NCI-H1694 (cell line): ENCODE results near the gene MERTK.
"Not testable (repeated sequence)": the region's sequence is repeated elsewhere in the genome, so short reads cannot be mapped to it uniquely, and the experiment has no call there.

Experiments used
- DNase-seq: peaks from one replicate; lab custom pipeline; 2025; lab: John Stamatoyannopoulos, UW

Gene MERTK

DNA sequence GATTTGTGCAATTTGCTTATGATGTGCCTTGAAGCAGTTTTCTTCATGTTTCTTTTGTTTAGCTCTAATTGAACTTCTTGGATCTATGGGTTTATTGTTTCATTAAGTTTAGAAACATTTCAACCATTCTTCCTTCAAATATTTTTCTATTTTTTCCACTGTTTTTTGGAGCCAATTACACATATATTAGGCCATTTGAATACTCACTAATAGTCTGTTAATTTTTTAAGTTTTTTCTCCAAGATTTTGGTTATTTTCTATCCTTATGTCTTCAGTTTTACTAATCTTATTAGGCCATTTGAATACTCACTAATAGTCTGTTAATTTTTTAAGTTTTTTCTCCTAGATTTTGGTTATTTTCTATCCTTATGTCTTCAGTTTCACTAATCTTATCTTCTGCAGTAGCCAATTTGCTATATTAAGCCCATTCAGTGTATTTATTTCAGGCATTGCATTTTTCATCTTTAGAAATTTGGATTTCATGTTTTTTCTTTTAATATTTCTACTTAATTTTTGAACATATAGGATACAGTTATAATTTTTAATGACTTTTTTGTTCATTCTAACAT lies 147.1 kb downstream of the MERTK start:
- no peak for DNase-seq

DNA sequence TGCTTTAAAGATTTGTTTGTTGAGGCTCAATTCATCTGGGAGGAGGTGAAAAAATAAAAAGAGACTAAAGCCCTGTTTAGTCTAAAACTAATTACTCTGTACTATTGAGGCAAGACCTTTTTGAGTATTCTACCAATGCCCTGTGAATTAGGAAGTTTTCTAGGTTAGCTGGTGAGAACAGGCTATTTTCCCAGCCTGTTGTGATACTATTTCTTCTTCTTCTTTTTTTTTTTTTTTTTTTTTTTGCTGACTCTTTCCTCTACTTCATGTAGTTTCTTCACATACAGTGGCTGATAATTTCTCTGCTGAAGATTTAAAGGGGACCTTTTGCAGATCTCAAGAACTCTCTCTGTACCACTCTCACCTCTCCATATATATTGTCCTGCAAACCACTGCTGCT lies 147.8 kb downstream of the MERTK start:
- no peak for DNase-seq

DNA sequence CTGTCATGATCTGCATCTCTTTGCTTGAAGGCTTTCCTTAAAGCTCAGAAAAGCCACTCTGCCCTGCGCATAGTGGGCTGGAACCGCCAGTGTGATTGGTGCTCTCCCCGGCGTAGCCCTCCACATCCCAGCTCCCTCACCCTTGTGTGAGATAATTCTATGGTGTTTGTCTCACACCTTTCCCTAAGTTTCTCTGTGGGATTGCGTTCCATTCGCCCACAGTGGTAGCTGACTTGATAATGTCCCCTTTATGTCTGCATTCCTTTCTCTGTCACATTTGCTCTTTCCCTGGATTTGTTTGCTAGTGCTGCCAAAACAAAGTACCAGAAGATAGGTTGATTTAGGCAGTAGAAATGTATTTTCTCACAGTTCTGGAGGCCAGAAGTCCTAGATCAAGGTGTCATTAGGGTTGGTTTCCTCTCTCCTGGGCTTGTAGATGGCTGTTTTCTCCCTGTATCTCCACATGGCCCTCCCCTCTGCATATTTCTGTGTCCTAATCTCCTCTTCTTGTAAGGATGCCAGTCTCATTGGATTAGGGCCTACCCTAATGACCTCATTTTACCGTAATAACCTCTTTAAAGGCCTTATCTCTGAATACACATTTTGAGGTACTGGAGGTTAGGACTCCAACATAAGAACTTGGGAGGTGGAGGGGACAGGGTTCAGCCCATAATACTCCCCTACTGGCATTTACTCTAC lies 149.3 kb downstream of the MERTK start:
- DNase-seq = no peak

DNA sequence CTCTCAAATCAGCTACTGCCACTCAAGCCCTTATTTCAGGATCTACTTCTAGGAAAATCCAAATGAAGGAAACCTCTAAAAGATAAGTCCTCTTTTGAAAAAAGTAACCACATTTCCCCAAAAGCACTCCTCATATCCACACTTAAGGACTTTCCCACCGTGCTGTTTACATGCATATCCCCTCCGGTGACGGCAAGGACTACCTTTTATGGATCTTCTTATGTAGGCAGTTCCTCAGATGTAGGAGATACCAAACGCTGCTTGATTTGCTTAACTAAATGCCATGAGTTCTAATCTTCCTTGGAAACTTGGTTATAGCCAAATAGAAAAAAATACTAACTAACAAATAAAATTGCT lies 149.8 kb downstream of the MERTK start:
- no peak for DNase-seq

DNA sequence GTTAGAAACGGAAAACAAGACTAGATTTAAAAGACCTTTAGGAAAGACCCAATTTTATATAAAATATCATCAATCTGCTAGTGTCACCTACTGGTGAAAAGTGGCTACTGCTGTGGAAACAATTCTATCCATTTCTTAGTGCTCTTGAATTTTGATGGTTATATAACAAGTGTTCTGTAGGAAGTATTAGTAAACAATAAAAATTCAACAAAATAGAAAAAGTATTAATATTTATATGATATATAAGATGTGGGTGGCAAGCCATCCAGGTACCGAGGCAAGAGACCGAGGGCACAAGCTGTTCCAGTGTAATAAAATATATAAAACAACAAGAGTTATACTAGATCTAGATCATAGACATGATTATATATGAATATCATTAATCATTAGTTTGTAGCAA lies 150.5 kb downstream of the MERTK start:
- DNase-seq = peak; percentile 78

DNA sequence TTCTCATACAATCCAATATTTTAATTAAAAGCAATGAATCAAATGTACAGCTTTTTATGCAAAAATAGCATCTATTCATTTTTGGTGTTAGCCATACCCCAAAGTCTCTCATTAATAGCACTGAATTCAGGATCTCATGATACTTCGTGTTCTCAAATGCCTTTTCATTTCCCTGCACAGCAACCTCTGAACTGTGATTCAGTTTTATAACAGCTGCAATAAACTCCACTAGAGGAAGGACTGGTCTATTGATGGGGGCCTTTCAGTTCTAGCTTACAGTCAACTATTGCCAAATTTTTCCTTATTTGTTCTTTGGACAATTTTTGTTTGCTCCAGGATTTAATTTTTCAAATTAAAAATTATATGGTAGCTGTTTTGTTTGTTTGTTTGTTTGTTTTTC lies 151.9 kb downstream of the MERTK start:
- DNase-seq = no peak

DNA sequence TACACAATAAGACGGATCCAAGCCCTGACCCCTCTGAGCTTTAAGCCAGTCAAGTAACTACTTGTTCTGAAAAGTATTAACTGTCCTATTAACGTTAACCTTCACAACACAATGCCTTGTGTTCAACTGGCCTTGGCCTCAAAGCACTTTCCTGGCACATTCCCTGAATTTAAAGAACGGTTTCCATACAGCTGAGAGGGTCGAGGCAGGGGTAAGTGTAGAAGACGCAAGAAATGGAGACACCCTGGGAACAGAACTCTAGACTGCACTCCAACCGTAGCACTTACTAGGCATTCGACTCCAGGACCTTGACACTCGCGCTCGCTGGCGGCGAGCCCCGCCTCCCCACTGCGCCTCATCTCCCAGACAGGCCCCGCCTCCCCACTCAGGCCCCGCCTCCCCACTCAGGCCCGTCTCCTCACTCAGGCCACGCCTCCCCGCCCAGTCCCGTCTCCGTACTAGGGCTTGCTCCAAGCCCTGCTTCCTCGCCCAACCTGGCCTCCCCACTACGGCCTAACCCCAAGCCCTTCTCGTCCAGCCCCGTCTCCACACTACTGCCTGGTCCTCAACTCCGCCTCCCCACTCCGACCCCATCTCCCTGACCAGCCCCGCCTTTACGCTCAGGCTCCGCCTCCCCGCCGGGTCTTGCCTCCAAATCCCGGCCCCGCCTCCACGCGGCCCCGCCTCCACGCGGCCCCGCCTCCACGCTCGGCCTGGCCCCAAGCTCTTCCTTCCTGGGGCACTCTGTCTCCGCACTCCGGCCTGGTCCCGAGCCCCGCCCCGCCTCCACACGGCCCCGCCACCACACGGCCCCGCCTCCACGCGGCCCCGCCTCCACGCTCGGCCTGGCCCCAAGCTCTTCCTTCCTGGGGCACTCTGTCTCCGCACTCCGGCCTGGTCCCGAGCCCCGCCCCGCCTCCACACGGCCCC lies 155.8 kb downstream of the MERTK start:
- DNase-seq = peak; percentile 89

DNA sequence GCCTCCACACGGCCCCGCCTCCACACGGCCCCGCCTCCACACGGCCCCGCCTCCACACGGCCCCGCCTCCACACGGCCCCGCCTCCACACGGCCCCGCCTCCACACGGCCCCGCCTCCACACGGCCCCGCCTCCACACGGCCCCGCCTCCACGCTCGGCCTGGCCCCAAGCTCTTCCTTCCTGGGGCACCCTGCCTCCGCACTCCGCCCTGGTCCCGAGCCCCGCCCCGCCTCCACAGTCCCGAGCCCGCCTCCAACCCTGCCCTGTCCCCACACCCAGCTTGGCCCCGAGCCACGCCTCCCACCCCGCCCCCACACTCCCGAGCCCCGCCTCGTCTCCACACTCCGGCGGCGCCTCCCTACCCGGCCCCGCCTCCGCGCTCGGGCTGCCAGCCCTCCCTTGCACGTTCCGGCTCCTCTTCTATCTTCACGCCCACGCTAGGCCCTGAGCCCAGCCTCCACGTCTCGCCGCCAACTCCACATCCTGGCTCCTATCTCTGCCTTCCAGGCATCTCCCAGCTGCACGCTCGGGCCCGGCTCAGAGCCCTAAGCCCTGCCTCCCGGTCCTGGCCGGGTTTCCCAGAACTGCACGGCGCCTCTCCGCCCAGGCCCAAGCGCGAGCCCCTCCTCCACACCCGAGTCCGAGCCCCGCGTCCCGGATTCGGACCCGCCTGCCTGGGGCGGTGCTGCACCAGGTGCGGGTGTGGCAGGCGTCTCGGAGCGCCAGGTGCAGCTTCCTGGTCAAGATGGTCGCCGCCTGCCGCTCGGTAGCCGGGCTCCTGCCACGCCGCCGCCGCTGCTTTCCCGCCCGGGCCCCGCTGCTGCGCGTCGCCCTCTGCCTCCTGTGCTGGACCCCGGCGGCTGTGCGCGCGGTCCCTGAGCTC lies 156.7 kb downstream of the MERTK start, which contains the start of gene TMEM87B:
TSS of gene TMEM87B (plus strand) at position 423 of the 883 bp plus-strand sequence. CDS start at position 746, 323 bp downstream.
- DNase-seq = peak; percentile 83

DNA sequence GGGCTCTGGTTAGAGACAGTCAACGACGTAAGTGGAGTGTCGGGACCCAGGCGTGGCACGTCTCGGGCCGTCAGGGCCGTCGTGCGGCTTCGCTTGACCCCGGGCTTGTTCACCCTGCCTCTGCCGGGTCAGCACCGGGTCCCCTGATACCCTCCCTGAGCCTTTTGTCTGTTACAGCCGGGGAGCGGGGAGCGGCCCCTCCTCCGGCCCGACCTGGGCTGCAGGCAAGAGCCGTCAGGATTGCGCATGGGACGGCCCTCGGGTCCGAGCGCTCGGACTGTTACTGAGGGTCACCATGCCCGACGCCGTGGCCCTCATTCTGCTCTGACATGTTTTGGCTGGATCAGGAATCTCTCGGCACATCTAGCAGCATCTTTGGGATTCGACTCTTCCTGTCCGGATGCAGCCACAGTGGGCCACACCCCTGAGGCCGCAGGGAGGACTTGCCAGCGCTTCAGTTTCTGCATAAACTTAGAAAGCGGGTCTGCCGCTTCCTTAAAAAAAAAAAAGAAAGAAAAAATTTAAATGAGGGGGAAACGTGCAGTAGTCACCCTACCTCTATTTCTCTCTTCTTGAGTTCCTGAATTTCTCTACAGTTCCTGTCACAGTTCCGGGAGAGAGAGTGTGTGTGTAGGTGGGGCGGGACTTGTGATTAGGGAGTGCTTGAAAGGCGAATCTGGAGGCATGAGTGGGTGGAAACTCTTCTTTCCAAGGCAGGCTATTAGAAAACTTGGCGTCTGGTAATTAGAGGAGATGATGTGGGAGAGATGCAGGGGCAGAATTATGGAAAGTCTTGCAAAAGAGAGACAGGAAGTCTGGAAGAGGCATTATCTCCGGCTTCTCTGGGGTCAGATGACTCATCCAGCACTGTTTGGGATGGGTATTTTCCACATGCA lies 157.6 kb downstream of the MERTK start:
- peak; percentile 6 for DNase-seq

DNA sequence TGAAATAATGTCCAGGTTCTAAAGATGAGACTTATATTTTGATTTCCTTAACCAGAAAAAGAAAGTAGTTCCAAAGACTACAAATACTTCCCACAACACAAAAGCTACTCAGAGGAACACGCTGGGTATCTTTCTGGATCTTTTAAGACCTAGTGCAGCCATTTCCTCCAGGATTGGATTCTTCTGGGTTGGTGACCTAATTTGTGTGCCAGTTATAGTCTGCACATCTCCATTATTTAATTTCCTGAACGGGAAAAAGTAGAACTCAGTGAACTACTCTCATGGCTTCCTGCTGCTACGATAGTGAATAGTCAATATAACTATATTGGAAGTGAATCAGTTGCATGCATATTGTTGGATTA lies 158.2 kb downstream of the MERTK start:
- no peak for DNase-seq

DNA sequence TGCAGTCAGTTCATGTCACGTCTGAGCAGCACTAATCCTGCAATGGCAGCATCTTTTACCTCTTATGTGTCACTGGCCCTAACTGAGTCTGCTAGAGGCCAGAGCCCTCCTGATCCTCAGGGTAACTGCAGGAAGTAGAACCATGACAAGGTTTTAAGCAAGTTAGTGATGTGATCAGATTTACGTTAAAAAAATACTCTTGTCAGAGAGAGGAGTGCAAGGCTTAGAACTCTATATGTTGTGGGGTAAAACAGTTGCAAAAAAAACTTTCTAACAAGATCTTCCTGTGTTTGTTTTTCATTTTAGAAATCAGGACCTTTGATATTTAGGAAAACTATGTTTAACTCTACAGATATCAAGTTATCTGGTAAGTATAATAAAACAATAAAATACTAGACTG lies 161.3 kb downstream of the MERTK start:
- no peak for DNase-seq

DNA sequence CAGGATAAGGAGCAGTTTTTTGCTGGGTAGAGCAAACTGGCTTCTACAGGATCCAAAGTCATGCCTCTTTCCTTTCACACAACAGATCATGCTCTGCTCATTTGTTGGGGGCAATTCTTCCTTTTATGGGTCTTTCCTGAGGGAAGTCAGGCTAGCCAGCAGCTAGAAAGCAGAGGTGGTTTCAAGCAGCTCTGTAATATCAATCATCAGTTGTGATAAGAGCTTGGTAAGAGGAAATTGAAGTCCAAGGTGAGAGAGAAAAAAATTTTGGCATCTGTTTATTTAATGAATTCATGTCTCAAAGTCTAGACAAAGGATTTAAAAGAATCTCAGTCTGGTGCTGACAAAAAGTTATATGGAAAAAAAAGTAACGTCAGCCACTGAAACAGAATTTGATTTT lies 162.9 kb downstream of the MERTK start:
- no peak for DNase-seq

DNA sequence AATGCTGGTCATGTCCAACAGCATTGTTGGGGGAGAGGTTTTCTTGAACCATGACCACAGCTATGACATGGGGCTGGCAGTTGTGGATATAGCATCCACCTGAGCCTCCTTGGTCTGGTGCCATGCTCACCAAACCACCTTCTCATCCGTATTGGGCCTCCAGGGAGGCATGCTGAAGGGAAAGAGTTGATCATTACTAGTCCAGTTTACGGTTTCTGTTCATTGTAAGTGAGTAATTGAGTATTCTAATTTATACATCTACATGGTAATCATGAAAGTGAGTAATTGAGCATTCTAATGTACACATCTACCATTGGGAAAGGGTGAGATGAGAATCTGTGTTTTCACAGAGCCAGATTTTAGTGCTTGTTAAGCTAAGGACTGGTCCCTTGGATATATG lies 163.4 kb downstream of the MERTK start:
- DNase-seq = no peak

DNA sequence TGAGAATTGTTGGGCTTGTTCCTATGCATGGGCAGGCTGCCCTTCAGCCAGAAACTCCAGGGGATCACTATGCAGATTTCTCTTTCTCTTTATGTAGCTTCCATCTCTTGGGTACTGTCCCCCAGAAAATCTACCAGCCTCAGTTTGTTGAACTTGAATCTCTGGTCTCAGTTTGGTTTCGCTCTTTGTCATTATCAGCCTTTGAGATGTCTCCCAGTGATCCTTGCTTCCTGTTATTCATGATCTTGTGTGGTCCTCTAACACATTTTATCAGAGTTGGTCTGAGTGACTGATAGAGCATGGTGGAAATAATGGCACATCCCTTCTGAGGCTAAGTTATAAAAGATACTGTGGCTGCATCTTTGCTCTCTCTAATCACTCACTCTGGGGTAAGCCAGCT lies 164.5 kb downstream of the MERTK start:
- no peak for DNase-seq

DNA sequence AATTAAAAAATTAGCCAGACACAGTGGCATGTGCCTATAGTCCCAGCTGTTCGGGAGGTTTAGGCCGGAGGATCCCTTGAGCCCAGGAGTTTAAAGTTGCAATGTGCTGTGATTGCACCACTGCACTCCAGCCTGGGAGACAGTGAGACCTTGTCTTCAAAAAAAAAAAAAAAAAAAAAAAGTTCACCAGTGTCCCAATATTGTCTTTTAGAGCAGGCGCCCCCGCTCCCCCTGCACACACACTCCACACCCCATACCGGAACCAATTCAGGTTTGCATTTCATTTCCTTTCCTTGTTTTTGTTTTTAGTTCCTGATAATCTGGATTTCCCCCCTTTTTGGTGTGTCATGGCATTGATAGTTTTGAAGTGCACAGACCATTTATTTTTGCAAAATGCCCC lies 167.1 kb downstream of the MERTK start:
- no peak for DNase-seq

DNA sequence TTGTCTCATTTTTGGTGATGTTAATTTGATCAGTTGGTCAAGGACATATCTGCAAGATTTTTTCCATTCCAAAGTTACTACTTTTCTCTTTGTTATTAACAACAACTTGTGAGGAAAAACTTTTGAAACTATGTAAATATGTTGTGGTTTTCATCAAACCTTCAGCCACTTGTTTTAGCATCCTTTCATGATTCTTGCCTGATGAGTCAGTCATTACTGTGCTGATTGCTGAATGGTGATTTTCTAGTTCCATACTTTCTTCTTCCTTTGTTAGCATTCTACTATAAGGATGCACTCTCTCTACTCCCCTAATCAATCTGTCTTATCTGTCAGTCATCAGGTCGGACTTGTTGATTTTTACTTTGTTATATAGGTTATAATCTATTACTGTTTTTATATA lies 167.6 kb downstream of the MERTK start:
- no peak for DNase-seq

DNA sequence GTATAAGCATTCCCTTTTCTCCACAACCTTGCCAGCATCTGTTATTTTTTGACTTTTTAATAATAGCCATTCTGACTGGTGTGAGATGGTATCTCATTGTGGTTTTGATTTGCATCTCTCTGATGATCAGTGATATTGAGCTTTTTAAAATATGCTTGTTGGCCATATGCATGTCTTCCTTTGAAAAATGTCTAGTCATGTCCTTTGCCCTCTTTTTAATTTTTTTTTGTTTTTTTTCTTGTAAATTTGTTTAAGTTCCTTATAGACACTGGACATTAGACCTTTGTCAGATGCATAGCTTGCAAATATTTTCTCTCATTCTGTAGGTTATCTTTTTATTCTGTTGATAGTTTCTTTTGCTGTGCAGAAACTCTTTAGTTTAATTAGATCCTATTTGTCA lies 171.4 kb downstream of the MERTK start:
- not testable (repeated sequence) for DNase-seq

DNA sequence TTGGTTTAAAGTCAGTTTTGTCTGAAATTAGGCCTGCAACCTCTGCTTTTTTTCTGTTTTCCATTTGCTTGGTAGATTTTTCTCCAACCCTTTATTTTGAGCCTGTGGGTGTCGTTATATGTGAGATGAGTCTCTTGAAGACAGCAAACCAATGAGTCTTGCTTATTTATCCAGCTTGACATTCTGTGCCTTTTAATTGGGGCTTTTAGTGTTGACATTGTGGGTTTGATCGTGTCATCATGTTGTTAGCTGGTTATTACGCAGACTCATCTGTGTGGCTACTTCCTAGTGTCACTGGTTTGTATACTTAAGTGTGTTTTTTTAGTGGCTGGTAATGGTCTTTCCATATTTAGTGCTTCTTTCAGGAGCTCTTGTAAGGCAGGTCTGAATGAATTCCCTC lies 175.5 kb downstream of the MERTK start:
- no peak for DNase-seq

DNA sequence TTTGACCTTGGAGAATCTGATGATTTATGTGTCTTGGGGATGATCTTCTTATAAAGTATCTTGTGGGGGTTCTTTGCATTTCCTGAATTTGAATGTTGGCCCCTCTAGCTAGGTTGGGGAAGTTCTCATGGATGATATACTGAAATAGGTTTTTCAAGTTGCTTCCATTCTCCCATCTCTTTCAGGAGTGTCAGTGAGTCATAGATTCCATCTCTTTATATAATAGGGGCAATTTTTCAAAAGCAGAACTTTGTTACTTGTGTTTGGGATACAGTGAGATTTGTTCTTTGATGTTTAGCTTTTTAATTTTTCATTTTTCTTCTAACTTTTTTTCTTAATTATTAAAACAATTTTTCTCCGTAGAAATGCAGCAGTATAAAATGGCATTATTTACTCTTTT lies 176.1 kb downstream of the MERTK start:
- DNase-seq = no peak

DNA sequence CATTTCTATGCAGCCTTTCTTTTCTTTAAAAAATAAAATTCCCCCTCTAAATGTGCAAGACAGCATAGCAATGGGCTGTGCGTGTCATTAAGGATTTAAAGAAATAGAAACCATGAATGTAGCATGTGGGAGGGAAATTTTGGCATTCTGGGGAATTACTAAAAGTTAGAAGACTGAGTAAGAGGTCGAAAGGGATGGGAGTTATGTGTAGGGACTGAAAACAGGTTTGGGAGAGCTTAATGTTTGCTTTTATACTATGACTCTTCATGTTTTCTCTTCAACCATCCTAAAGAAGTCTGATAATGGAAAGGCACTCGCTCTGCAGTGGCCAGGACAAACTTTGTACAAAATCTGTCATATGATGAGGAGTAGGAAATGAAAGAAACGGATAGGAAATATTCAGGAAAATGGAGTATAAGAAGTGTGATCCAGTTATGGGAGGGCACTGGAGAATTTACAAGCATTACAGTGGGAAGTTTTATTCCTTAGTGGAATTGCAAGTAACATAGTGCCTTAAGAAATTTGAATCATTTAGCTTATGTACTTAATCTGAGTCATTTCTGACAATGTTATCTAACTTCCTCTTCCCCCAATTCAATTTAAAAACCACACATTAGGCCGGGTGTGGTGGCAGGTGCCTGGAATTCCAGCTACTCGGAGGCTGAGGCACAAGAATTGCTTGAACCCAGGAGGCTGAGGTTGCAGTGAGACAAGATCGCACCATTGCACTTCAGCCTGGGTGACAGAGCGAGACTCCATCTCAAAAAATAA lies 177.3 kb downstream of the MERTK start:
- DNase-seq = no peak
